GM12865 (cell line): ENCODE measurements around the gene TRAPPC2.
"Not testable (repeated sequence)": the region's sequence is repeated elsewhere in the genome, so short reads cannot be mapped to it uniquely, and the experiment has no call there.

Experiments
- DNase-seq: peaks from one replicate; pipeline ENCODE4 v3.0.0; 2010; ENCODE audit warnings: low read depth
- H3K4me3 ChIP-seq: 2 replicates; pipeline ENCODE4 v1.5.1; 2011; ENCODE audit warnings: mild to moderate bottlenecking, low read depth, low read length, control low read depth
- TF ChIP-seq, protein P1 (sequence below): IDR thresholded peaks from 2 replicates; pipeline ENCODE4 v1.5.1; 2011; ENCODE audit warnings: low read length, control low read depth, low read depth, inconsistent platforms; ENCODE audit not compliant: insufficient read depth; ENCODE audit errors: missing control alignments

Gene TRAPPC2

DNA sequence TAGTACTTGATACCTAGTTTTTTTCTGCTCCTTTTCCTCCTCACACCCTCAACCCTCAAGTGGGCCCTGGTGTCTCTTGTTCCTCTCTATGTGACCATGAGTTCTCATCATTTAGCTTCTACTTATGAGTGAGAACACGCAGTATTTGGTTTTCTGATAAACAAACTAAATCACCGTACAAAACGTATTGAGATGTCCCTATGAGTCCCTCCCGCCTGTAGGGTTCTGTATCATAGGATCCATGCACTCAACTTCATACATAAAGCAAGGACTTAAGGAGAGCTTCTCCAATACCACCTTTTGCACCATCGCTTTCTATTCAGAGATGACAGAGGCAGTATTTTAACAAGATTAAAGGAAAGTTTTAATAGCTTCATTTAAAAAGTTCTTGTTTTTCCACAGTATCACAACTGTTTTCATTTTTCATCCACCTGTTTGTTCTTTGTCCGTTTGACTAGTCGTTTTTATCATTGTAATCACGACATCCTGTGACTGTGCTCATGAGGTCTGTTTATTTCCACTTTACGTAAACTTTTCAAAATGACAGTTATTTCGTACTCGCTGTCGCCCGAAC lies 45.9 kb downstream of the TRAPPC2 start:
- TF ChIP-seq, protein P1, sequence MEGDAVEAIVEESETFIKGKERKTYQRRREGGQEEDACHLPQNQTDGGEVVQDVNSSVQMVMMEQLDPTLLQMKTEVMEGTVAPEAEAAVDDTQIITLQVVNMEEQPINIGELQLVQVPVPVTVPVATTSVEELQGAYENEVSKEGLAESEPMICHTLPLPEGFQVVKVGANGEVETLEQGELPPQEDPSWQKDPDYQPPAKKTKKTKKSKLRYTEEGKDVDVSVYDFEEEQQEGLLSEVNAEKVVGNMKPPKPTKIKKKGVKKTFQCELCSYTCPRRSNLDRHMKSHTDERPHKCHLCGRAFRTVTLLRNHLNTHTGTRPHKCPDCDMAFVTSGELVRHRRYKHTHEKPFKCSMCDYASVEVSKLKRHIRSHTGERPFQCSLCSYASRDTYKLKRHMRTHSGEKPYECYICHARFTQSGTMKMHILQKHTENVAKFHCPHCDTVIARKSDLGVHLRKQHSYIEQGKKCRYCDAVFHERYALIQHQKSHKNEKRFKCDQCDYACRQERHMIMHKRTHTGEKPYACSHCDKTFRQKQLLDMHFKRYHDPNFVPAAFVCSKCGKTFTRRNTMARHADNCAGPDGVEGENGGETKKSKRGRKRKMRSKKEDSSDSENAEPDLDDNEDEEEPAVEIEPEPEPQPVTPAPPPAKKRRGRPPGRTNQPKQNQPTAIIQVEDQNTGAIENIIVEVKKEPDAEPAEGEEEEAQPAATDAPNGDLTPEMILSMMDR, result no peak
- DNase-seq, result no peak
- H3K4me3 ChIP-seq, result peak overlapping the region; percentile 87

DNA sequence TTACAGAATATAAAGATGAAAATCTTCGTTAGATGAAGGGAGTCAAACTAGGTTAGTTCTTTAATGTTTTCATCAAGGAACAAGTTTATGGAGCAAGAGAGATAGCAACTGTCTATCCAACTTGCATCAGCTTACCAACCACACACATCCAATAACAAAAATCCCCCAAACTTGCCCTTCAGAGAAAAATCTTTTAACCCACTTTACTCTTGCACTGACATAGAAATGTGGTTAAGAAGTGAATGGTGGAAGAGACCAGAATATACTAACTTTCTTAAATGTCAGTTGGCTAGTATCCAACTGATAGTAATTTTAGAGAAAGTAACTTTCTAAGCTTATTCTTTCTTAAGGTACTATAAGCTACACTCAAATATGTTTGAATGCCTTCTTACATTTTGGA lies 47.2 kb downstream of the TRAPPC2 start:
- TF ChIP-seq, protein P1, result no peak

GRCh38 chrX:13685126-13685763 lies 49.2 kb downstream of the TRAPPC2 start:
- no peak for DNase-seq
- TF ChIP-seq, protein P1, result no peak
- no peak overlapping the region for H3K4me3 ChIP-seq

More for the DNA sequence above, 47.2 kb downstream of the TRAPPC2 start:
- H3K4me3 ChIP-seq, result no peak overlapping the region
- DNase-seq, result no peak

DNA sequence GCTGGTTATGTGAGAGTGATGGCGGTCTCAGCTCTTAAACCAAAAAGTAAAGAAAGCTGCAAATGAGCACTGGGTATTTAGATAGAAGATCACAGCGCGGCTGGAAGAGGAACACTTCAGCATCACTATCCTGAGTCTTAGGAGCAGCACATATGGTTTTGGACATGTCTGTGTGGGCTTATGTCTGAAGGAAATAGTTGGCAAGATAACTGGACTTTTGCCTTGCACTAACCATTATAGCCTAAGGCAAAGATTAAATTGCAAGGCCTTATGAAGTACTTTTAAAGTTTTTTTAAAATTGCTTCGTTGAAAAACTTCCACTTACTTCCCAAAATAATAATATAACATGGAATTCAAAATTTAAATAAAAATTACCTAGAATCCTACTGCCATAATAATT lies 50.1 kb downstream of the TRAPPC2 start:
- DNase-seq, result no peak
- H3K4me3 ChIP-seq, result no peak overlapping the region
- TF ChIP-seq, protein P1, result no peak

GRCh38 chrX:13681595-13681994 lies 52.8 kb downstream of the TRAPPC2 start:
- H3K4me3 ChIP-seq, result no peak overlapping the region
- TF ChIP-seq, protein P1, result no peak
- no peak for DNase-seq

- DNase-seq, H3K4me3 ChIP-seq: not testable (repeated sequence)
Measured at GRCh38 chrX:13679700-13680099, 54.7 kb downstream of the TRAPPC2 start.

DNA sequence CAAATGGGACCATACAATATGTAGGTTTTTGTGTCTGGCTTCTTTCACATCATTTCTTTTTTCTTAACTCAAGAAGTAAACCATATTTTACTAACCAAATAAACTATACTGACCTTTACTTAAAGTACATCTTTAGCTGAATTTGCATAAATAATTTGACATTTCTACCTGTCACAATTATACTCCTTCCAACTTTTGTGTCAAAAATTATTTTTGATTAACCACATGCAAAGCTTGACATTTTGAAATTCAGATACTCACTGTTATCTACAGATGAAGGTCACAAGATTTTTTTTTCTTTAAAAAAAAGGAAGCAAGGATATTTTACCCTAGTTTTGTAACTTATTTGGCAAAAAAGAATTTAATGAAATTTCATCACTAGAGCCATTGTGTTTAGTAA lies 57.5 kb downstream of the TRAPPC2 start:
- TF ChIP-seq, protein P1, result no peak
- no peak for DNase-seq

More for the DNA sequence above, 57.5 kb downstream of the TRAPPC2 start:
- no peak overlapping the region for H3K4me3 ChIP-seq
